Superior temporal gyrus (tissue), 1 donor: ENCODE measurements around the gene CAGE1.
"Not testable (repeated sequence)": the region's sequence is repeated elsewhere in the genome, so short reads cannot be mapped to it uniquely, and the experiment has no call there.

Source experiments
- DNase-seq: peaks from one replicate; pipeline ENCODE4 v3.0.0-alpha.2; 2016; ENCODE audit errors: extremely low spot score

The CAGE1 gene

DNA sequence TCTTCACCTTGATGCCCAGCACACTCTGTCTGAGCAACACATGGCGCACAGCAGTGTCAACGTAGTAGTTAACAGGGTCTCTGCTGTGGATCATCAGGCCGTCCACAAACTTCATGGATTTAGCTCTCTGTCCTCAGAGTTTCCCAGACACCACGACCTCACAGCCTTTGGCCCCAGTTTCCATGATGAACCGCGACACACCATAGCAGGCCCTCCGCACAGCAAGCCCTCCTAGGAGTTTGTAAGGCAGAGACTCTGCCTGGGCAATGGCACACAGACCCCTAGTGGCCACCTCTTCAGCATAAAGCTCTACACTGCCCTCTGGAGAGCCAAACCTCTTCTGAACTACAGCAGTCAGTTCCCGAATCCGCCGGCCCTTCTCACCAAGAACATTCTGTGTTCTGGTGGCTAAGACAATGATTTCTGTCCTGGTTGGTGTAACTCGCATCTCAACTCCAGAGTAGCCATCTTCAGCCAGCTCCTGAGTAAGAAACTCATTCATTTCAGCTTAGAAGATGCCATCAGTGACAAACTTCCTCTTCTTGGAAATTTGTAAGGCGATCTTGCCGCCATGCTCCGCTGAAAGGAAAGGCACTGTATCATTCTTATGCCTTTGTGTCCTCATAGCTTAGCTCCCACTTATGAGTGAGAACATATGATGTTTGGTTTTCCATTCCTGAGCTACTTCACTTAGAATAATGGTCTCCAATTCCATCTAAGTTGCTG is 50.4 kb downstream of the CAGE1 start:
- DNase-seq: not testable (repeated sequence)

DNA sequence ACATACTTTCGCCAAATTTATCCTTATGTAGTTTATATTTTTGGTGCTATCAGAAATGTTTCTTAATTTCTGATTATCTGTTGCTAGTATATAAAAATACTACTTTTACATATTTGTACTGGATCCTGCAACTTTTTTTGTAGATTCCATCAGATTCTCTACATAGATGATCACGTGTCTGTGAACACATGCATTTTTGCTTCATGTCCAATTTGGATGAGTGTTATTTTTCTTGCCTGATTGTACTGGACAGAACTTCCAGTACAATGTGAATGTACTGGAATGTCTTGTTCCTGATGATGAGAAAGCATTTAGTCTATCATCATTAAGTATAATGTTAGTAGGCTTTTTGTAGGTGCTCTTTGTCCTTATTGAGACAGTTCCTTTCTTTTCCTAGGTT is 51.5 kb downstream of the CAGE1 start:
- no peak for DNase-seq

DNA sequence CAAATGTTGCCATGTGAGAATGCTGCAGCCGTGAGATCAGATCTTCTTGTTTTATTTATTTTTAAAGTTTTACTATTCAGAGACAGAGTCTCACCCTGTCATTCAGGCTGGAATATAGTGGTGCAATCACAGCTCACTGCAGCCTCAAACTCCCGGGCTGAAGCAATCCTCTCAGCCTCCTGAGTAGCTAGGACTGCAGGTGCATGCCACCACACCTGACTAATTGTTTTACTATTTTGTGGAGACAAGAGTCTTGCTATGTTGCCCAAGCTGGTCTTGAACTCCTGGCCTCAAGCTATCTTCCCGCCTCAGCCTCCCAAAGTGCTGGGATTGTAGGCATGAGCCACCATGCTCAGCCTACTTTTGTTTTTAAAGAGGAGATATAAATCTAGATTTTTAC is 54.0 kb downstream of the CAGE1 start:
- DNase-seq: no peak

DNA sequence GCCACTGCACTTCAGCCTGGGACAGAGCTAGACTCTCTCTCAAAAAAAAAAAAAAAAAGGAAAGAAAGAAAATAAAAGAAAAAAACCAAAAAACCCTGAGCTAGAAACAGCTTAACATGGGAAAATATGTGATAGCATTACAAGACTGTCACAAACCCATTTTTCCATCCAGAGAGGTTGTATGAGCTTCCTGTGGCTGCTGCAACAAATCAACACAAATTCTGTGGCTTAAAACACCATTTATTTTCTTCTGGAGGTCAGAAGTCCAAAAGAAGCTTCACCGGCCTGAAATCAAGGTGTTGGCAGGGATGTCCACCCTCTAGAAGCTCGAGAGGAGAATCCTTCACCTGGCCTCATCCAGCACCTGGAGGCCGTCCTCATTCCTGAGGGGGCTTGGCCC is 54.9 kb downstream of the CAGE1 start:
- no peak for DNase-seq

- no peak for DNase-seq
Observed at GRCh38 chr6:7332090-7332745, 57.3 kb downstream of the CAGE1 start.

- no peak for DNase-seq
Observed at GRCh38 chr6:7331452-7331851, 58.1 kb downstream of the CAGE1 start.

- DNase-seq: no peak
Observed at GRCh38 chr6:7328243-7328642, 61.3 kb downstream of the CAGE1 start.

GRCh38 chr6:7325750-7326149 is 63.8 kb downstream of the CAGE1 start:
- no peak for DNase-seq

- peak; percentile 29 for DNase-seq
Observed at GRCh38 chr6:7324520-7324919, 65.0 kb downstream of the CAGE1 start.

DNA sequence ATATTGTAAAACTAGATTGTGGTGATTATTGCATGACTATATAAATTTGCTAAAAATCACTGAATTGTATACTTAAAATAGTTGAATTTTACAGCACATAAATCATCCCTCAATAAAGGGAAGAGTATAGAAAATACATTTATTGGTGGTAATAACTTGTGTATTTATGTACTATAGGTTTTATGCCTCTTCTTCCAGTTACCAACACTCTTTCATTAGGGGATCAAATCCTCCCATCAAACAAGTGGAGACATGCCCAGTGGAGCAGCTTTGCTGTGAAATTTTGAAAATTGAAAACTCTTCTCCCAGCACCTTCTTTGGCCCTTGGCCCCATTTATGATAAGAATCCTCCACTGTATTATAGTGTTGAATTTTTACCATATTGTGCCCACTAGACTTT is 66.5 kb downstream of the CAGE1 start:
- no peak for DNase-seq

- DNase-seq: not testable (repeated sequence)
Observed at GRCh38 chr6:7321866-7322265, 67.7 kb downstream of the CAGE1 start.

DNA sequence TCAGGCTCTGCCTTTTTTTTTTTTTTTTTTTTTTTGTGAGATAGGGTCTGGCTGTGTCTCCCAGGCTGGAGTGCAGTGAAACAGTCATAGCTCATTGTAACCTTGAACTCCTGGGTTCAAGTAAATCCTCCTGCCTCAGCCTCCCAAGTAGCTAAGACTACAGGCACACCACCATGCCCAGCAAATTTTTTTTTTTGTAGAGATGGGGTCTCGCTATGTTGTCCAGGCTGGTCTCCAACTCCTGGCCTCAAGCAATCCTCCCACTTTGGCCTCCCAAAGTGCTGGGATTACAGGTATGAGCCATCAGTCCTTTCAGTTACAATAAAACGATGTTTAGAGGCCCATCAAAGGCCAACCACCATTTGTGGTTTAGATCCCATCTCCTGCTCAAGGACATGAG is 70.1 kb downstream of the CAGE1 start:
- not testable (repeated sequence) for DNase-seq

- no peak for DNase-seq
Observed at GRCh38 chr6:7317538-7317937, 72.0 kb downstream of the CAGE1 start.

GRCh38 chr6:7316658-7317533 is 72.6 kb downstream of the CAGE1 start:
- DNase-seq: no peak

- no peak for DNase-seq
Observed at GRCh38 chr6:7315948-7316365, 73.6 kb downstream of the CAGE1 start.

DNA sequence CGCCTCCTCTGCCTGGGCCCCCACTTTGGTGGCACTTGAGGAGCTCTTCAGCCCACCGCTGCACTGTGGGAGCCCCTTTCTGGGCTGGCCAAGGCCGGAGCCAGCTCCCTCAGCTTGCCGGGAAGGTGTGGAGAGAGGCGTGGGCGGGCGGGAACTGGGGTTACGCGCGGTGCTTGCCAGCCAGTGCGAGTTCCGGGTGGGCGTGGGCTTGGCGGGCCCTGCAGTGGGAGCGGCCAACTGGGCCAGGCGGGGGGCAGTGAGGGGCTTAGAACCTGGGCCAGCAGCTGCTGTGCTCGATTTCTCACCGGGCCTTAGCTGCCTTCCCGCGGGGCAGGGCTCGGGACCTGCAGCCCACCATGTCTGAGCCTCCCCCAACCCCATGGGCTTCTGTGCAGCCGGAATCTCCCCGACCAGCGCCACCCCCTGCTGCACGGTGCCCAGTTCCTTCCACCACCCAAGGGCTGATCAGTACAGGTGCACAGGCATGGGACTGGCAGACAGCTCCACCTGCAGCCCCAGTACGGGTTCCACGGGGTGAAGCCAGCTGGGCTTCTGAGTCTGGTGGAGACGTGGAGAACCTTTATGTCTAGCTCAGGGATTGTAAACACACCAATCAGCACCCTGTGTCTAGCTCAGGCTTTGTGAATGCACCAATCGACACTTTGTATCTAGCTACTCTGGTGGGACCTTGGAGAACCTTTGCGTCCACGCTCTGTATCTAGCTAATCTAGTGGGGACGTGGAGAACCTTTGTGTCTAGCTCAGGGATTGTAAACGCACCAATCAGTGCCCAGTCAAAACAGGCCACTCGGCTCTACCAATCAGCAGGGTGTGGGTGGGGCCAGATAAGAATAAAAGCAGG is 74.2 kb downstream of the CAGE1 start:
- not testable (repeated sequence) for DNase-seq

GRCh38 chr6:7314414-7314813 is 75.1 kb downstream of the CAGE1 start:
- DNase-seq: no peak

DNA sequence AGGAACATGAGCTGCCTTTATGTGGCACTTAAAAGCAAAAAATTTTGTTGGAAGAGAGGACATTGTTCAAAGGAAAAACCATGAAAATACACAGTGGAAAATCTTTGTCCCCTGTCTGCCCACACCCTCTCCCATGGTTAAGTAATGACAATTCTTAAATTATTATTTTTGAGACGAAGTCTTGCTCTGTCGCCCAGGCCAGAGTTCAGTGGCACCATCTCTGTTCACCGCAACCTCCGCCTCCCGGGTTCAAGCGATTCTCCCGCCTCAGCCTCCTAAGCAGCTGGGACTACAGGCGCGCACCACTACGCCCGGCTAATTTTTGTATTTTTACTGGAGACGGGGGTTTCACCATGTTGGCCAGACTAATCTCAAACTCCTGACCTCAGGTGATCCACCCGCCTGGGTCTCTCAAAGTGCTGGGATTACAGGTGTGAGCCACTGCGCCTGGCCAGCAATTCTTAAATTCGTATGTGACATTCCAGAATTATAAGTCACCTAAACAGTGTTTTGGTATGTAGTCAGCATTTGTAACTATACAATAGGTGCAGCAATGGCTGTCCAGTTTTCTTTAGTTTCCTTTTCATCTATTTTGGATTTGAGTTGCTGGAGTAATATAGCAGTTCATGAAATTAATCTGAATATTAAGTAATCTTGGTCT is 75.9 kb downstream of the CAGE1 start:
- DNase-seq: no peak

DNA sequence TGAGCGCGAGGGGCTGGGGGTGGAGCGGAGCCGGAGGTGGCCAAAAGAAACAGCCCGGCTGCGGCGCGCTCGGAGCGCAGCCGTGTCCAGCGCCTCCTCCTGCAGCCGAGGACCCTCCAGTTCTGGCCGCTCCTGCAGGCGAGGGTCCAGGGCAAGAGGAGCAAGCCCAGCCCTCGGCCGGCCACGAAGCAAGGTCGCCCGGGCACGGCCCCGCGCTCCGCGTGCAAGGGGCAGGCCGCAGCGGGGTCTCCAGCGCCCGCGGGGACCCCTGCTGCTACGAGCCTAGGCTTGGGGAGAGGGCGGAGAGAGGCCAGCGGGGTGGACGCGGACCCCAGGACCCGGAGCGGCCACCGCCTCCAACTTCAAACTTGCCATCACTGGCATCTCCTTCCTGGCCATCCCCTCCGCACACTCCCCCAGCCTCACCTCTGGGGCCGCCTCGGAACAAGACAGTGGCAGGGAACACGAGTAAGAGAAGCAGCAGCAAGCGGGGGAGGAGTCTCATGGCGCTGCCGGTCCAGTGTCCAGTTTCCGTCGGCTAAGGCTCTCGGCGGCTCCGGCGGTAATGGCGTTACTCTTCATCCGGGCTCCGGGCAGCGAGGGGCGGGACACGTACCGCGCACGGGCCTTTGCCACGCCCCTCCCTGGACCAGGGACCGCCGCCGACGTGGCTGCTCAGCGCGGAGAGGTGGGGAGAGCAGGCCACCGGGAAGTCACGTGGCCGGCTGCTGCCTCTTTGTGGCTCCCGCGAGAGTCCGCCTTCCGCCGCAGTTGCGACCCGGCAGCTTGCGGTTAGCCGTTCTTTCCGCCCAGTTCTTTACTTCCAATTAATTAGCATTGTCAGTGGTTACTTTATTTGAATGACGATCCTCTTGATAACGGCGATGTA is 76.7 kb downstream of the CAGE1 start, which contains the start of gene SSR1:
SSR1 (minus strand) TSS at position 584 of the 889 bp plus-strand sequence; CDS start at position 505, 79 bp downstream.
- DNase-seq: peak; percentile 97
